Fibroblast of villous mesenchyme (primary cell): ENCODE measurements around the gene LRRC23. TPM values are rescaled to one million over a fixed set of nuclear protein-coding genes. Genes with fewer than 3 reads are reported as not detected.

Experiments used
- DNase-seq: peaks from one replicate; pipeline ENCODE4 v3.0.0-alpha.2; 2010; ENCODE audit warnings: low read depth
- H3K4me3 ChIP-seq: 2 replicates; pipeline ENCODE4 v1.5.1; 2011; ENCODE audit warnings: low read depth, mild to moderate bottlenecking, low read length
- CTCF ChIP-seq: IDR thresholded peaks from 2 replicates; pipeline ENCODE4 v1.5.1; 2012; ENCODE audit warnings: low read depth, mild to moderate bottlenecking, low read length; ENCODE audit not compliant: insufficient read depth
- total RNA-seq: library from RNA; depleted of rRNA; stranded (reverse); fragments of >200 nt; gene quantifications from 2 replicates; pipeline ENCODE4 v1.2.3, GENCODE V29; 2012

The LRRC23 gene
- 4.7 and 5.5 TPM in 2 replicates for total RNA-seq

- no peak for TF ChIP-seq CTCF
Measured at GRCh38 chr12:6904280-6905276, at the start of gene LRRC23. Gene LRRC23, plus strand, starts transcription at chr12:6904822. Its CDS starts 812 bp downstream, at chr12:6905634.

GRCh38 chr12:6855322-6855721, 49.3 kb upstream of the LRRC23 start:
- no peak overlapping the region for H3K4me3 ChIP-seq
- no peak for DNase-seq
- no peak for TF ChIP-seq CTCF

More at GRCh38 chr12:6904280-6905276, at the start of gene LRRC23:
- peak within 1 kb of the TSS; percentile 76 for H3K4me3 ChIP-seq
- DNase-seq: peak; percentile 94

- DNase-seq: no peak
- no peak overlapping the region for H3K4me3 ChIP-seq
- no peak for TF ChIP-seq CTCF
Measured at GRCh38 chr12:6858799-6859198, 45.8 kb upstream of the LRRC23 start.

- no peak for DNase-seq
- TF ChIP-seq CTCF: no peak
- H3K4me3 ChIP-seq: no peak overlapping the region
Measured at GRCh38 chr12:6860116-6860515, 44.5 kb upstream of the LRRC23 start.

- DNase-seq: no peak
- H3K4me3 ChIP-seq: no peak overlapping the region
- TF ChIP-seq CTCF: no peak
Measured at GRCh38 chr12:6860942-6861341, 43.7 kb upstream of the LRRC23 start.

- TF ChIP-seq CTCF: no peak
- DNase-seq: no peak
Measured at GRCh38 chr12:6861391-6861790, 43.2 kb upstream of the LRRC23 start.

GRCh38 chr12:6863033-6863432, 41.6 kb upstream of the LRRC23 start:
- no peak for TF ChIP-seq CTCF
- no peak overlapping the region for H3K4me3 ChIP-seq
- DNase-seq: no peak

More at GRCh38 chr12:6861391-6861790, 43.2 kb upstream of the LRRC23 start:
- H3K4me3 ChIP-seq: no peak overlapping the region
